GM12872 (cell line): Measurements from ENCODE around the gene SLX4.

ENCODE experiments used
- TF ChIP-seq, protein P1 (sequence below): IDR thresholded peaks from 3 replicates; pipeline ENCODE4 v1.5.1; 2011; ENCODE audit warnings: low read depth, mild to moderate bottlenecking, low read length, moderate library complexity; ENCODE audit not compliant: insufficient read depth

The SLX4 gene

GRCh38 chr16:3580251-3580651 lies 31.2 kb downstream of the SLX4 start:
- TF ChIP-seq, protein P1, sequence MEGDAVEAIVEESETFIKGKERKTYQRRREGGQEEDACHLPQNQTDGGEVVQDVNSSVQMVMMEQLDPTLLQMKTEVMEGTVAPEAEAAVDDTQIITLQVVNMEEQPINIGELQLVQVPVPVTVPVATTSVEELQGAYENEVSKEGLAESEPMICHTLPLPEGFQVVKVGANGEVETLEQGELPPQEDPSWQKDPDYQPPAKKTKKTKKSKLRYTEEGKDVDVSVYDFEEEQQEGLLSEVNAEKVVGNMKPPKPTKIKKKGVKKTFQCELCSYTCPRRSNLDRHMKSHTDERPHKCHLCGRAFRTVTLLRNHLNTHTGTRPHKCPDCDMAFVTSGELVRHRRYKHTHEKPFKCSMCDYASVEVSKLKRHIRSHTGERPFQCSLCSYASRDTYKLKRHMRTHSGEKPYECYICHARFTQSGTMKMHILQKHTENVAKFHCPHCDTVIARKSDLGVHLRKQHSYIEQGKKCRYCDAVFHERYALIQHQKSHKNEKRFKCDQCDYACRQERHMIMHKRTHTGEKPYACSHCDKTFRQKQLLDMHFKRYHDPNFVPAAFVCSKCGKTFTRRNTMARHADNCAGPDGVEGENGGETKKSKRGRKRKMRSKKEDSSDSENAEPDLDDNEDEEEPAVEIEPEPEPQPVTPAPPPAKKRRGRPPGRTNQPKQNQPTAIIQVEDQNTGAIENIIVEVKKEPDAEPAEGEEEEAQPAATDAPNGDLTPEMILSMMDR = no peak

GRCh38 chr16:3579776-3580175 lies 31.6 kb downstream of the SLX4 start:
- TF ChIP-seq, protein P1 = no peak

GRCh38 chr16:3578610-3579551 lies 32.5 kb downstream of the SLX4 start:
- TF ChIP-seq, protein P1 = no peak

DNA sequence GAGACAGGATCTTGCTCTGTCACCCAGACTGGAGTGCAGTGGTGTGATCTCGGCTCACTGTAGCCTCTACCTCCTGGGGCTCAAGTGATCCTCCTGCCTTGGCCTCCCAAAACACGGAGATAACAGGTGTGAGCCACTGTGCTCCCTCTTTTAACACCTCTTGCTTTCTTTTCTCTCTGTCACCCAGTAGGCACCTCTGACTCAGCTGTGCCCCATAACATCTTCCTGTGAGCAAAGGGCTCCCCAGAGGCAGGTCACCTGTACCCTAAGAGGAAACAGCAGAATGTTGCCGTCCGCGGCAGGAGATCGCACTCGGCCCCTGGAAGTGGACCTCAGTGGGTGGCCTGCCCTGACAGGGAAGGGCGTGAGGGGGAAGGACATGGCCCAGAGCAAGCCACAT lies 33.3 kb downstream of the SLX4 start:
- TF ChIP-seq, protein P1 = no peak

- TF ChIP-seq, protein P1 = no peak
These were observed 34.1 kb downstream of the SLX4 start, which contains the start of gene NLRC3 for GRCh38 chr16:3577302-3577752. NLRC3 (minus strand) TSS chr16:3577403; CDS start chr16:3565036, 12,367 bp downstream.

- TF ChIP-seq, protein P1 = no peak
These were observed 35.2 kb downstream of the SLX4 start for GRCh38 chr16:3576211-3576610.

DNA sequence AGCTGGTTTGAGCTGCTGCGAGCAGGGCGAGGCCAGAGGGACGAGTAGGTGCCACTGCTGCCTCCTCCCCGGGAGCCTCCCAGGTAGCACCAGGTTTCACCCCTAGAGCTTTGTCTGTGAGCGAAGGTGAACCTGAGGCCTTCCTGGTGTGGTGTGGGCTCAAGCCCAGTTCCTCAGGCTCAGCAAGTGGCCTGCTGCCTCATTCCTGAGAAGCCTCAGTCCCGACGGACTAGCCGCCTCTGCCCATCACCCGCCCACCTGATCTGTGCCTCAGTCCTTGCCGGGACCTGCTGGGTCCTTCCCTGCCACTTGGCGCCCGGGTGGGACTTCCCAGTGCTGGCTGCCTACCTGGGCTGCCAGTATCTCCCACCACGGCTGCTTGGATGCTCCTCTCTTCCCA lies 35.9 kb downstream of the SLX4 start:
- TF ChIP-seq, protein P1 = no peak
